ENCODE measurements around the gene CAST. TPM values are rescaled to one million over a fixed set of nuclear protein-coding genes. Genes with fewer than 3 reads are reported as not detected.

CAST gene
- total RNA-seq, 2 experiments from 2014 or later: 197 to 200 TPM

- Histone ChIP-seq H3K4me1 (ENCODE audit: insufficient read depth, low read length) (no peaks in the 10 kb centered on the region), H3K4me3 (ENCODE audit: low read length) (no peak overlapping the region), H3K36me3 (ENCODE audit: insufficient read depth, low read length) (peaks cover 46% of the 10 kb centered on the region), H3K9me3 (ENCODE audit: control insufficient read depth in 1 of 2, insufficient read depth in 1 of 2, low read length in 2 of 2) (no peaks in the 10 kb centered on the region), H3K27me3 (ENCODE audit: control insufficient read depth in 1 of 2, insufficient read depth in 2 of 2, low read length in 2 of 2) (no peaks in the 10 kb centered on the region), H3K27ac (ENCODE audit: low read depth in 1 of 2, low read length in 2 of 2) (no peak overlapping the region)
- POLR2A ChIA-PET: no interaction called here
- intact Hi-C loops (cut with DNase I, micrococcal nuclease): loop anchor here (10.0 kb wide), 2 partner anchors 380 to 390 kb away; no protein-coding TSS in a partner anchor
- H3K4me1 Mint-ChIP-seq (ENCODE audit: low read depth): peaks cover 20% of the 10 kb centered on the region
- no peak for TF ChIP-seq CTCF (IDR thresholded peaks at IDR 0.05)
- H3K36me3 Mint-ChIP-seq (ENCODE audit: low read depth): peaks cover 66% of the 10 kb centered on the region
- DNase-seq: no peak
- no peak overlapping the region for H3K4me3 Mint-ChIP-seq
- ATAC-seq (ENCODE audit: poor library complexity): no peak
- H3K27ac Mint-ChIP-seq: no peak overlapping the region
- no peaks in the 10 kb centered on the region for H3K27me3 Mint-ChIP-seq
- no peaks in the 10 kb centered on the region for H3K9me3 Mint-ChIP-seq
- CTCF ChIA-PET: interaction anchor here (0.7 kb wide), 1 partner anchor 27 kb away, joined by 3 read pairs; no protein-coding TSS in a partner anchor
These were observed 63.1 kb downstream of the CAST start for GRCh38 chr5:96725257-96725656.

GRCh38 chr5:96726802-96727201 lies 64.6 kb downstream of the CAST start:
- ChIA-PET CTCF (interaction anchor here (0.6 kb wide), 1 partner anchor 25 kb away, joined by 3 read pairs; no protein-coding TSS in a partner anchor), POLR2A (no interaction called here)
- Histone ChIP-seq H3K9me3 (ENCODE audit: control insufficient read depth in 1 of 2, insufficient read depth in 1 of 2, low read length in 2 of 2) (no peaks in the 10 kb centered on the region), H3K27ac (ENCODE audit: low read depth in 1 of 2, low read length in 2 of 2) (no peak overlapping the region), H3K27me3 (ENCODE audit: control insufficient read depth in 1 of 2, insufficient read depth in 2 of 2, low read length in 2 of 2) (no peaks in the 10 kb centered on the region), H3K36me3 (ENCODE audit: insufficient read depth, low read length) (peaks cover 56% of the 10 kb centered on the region), H3K4me3 (ENCODE audit: low read length) (no peak overlapping the region), H3K4me1 (ENCODE audit: insufficient read depth, low read length) (no peaks in the 10 kb centered on the region)
- Mint-ChIP-seq H3K36me3 (ENCODE audit: low read depth) (peaks cover 80% of the 10 kb centered on the region), H3K27me3 (no peaks in the 10 kb centered on the region), H3K27ac (no peak overlapping the region), H3K4me1 (ENCODE audit: low read depth) (peaks cover 6% of the 10 kb centered on the region), H3K4me3 (no peak overlapping the region), H3K9me3 (no peaks in the 10 kb centered on the region)
- ATAC-seq (ENCODE audit: poor library complexity): no peak
- no peak for DNase-seq
- intact Hi-C loops (cut with DNase I, micrococcal nuclease): loop anchor here (10.0 kb wide), 2 partner anchors 382 to 392 kb away; no protein-coding TSS in a partner anchor
- TF ChIP-seq CTCF (IDR thresholded peaks at IDR 0.05): no peak

- CTCF ChIA-PET: interaction anchor here (0.8 to 2.2 kb wide), 4 partner anchors 9 to 115 kb away, joined by 3 to 9 read pairs (median 5); no protein-coding TSS in a partner anchor
- Mint-ChIP-seq H3K36me3 (ENCODE audit: low read depth) (peaks cover 80% of the 10 kb centered on the region), H3K27ac (no peak overlapping the region), H3K4me1 (ENCODE audit: low read depth) (peaks cover 4% of the 10 kb centered on the region), H3K4me3 (no peak overlapping the region), H3K9me3 (no peaks in the 10 kb centered on the region), H3K27me3 (no peaks in the 10 kb centered on the region)
- peak; percentile 25 for TF ChIP-seq CTCF (IDR thresholded peaks at IDR 0.05)
- H3K4me1 ChIP-seq (ENCODE audit: insufficient read depth, low read length): no peaks in the 10 kb centered on the region
- H3K4me3 ChIP-seq (ENCODE audit: low read length): no peak overlapping the region
- no peak overlapping the region for H3K27ac ChIP-seq (ENCODE audit: low read depth in 1 of 2, low read length in 2 of 2)
- peaks cover 49% of the 10 kb centered on the region for H3K36me3 ChIP-seq (ENCODE audit: insufficient read depth, low read length)
- POLR2A ChIA-PET: no interaction called here
- intact Hi-C loops (cut with DNase I, micrococcal nuclease): loop anchor here (1.0 to 10.0 kb wide), 4 partner anchors 114 to 394 kb away; no protein-coding TSS in a partner anchor
- DNase-seq: no peak
- no peak for ATAC-seq (ENCODE audit: poor library complexity)
- no peaks in the 10 kb centered on the region for H3K9me3 ChIP-seq (ENCODE audit: control insufficient read depth in 1 of 2, insufficient read depth in 1 of 2, low read length in 2 of 2)
- H3K27me3 ChIP-seq (ENCODE audit: control insufficient read depth in 1 of 2, insufficient read depth in 2 of 2, low read length in 2 of 2): no peaks in the 10 kb centered on the region
These were observed 67.0 kb downstream of the CAST start for GRCh38 chr5:96729156-96729555.

Measured in CD4-positive, alpha-beta T cell (primary cell).